ENCODE measurements around the gene ERLIN1. TPM values are rescaled to one million over a fixed set of nuclear protein-coding genes. Genes with fewer than 3 reads are reported as not detected.

The ERLIN1 gene
- total RNA-seq, 1 experiment from 2014 or later: 33.0 TPM

- Mint-ChIP-seq H3K27ac (peak overlapping the region in 2 of 3 experiments; percentile 2 to 8; a peak in 2 of 7 replicates), H3K9me3 (no peaks in the 10 kb centered on the region)
- WGBS (ENCODE audit: extremely low coverage, insufficient read length, low lambda C conversion rate): no CpG with 5 or more reads among the region's 8 CpGs
Observed at GRCh38 chr10:100148353-100149211, 37.2 kb downstream of the ERLIN1 start.

More at GRCh38 chr10:100148353-100149211, 37.2 kb downstream of the ERLIN1 start:
- no peak overlapping the region for H3K56ac ChIP-seq (ENCODE audit: insufficient read length, low read depth, low read length)
- no peak overlapping the region for H4K91ac ChIP-seq (ENCODE audit: insufficient read length, low read depth, low read length)
- peaks cover 4 to 28% (median 18%) of the 10 kb centered on the region in 3 experiments; a peak in 6 of 7 replicates for H3K36me3 Mint-ChIP-seq (ENCODE audit: insufficient read depth in 1 of 3, low read depth in 3 of 3)
- no peak overlapping the region for H3K18ac ChIP-seq (ENCODE audit: insufficient read length, low read depth, low read length)
- no peak overlapping the region for H2AFZ ChIP-seq (ENCODE audit: low read length)
- H3K9ac ChIP-seq (ENCODE audit: extremely low read depth, insufficient read length, low read length): no peak overlapping the region
- no peak overlapping the region for H2BK15ac ChIP-seq (ENCODE audit: low read depth, low read length)
- H3K23me2 ChIP-seq (ENCODE audit: insufficient read length, low read depth, low read length, poor library complexity, severe bottlenecking): no peaks in the 10 kb centered on the region
- H3K79me2 ChIP-seq (ENCODE audit: insufficient read depth, low read length): no peaks in the 10 kb centered on the region
- H3K23ac ChIP-seq (ENCODE audit: insufficient read length, low read depth, low read length): no peak overlapping the region
- DNase-seq: no peak
- TF ChIP-seq, protein P1, sequence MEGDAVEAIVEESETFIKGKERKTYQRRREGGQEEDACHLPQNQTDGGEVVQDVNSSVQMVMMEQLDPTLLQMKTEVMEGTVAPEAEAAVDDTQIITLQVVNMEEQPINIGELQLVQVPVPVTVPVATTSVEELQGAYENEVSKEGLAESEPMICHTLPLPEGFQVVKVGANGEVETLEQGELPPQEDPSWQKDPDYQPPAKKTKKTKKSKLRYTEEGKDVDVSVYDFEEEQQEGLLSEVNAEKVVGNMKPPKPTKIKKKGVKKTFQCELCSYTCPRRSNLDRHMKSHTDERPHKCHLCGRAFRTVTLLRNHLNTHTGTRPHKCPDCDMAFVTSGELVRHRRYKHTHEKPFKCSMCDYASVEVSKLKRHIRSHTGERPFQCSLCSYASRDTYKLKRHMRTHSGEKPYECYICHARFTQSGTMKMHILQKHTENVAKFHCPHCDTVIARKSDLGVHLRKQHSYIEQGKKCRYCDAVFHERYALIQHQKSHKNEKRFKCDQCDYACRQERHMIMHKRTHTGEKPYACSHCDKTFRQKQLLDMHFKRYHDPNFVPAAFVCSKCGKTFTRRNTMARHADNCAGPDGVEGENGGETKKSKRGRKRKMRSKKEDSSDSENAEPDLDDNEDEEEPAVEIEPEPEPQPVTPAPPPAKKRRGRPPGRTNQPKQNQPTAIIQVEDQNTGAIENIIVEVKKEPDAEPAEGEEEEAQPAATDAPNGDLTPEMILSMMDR (conservative IDR thresholded peaks at IDR 0.05): no peak
- no peaks in the 10 kb centered on the region for H4K20me1 ChIP-seq (ENCODE audit: control insufficient read depth, insufficient read depth, insufficient read length)
- H3K4me3 Mint-ChIP-seq: no peak overlapping the region
- H4K8ac ChIP-seq (replicated peaks; ENCODE audit: insufficient read length, low read depth, low read length): no peak overlapping the region
- H3K9me3 ChIP-seq (ENCODE audit: control insufficient read depth, low read depth, low read length): no peaks in the 10 kb centered on the region
- H3K79me1 ChIP-seq (ENCODE audit: insufficient read depth, low read depth, low read length, poor library complexity, severe bottlenecking): no peaks in the 10 kb centered on the region
- H2BK12ac ChIP-seq (ENCODE audit: insufficient read length, low read depth, low read length): no peak overlapping the region
- peaks cover 2% of the 10 kb centered on the region; the same call in 1 of the 2 replicates for H3K27me3 Mint-ChIP-seq (ENCODE audit: low read depth)
- no peak overlapping the region for H4K5ac ChIP-seq (ENCODE audit: insufficient read length, low read depth, low read length)
- no peak overlapping the region for H2AK5ac ChIP-seq (ENCODE audit: insufficient read length, low read length)
- H2BK120ac ChIP-seq (ENCODE audit: low read depth, low read length, poor library complexity, severe bottlenecking): no peak overlapping the region
- H3K4me1 Mint-ChIP-seq: peaks cover 6 to 13% of the 10 kb centered on the region in 2 experiments
- peaks cover 3% of the 10 kb centered on the region; the same call in 1 of the 2 replicates for H3K4me1 ChIP-seq (ENCODE audit: insufficient read depth, low read length)
- H3K14ac ChIP-seq (ENCODE audit: insufficient read depth, low read length): no peak overlapping the region
- no peak overlapping the region for H3K4ac ChIP-seq (ENCODE audit: low read depth, low read length)
- H2BK20ac ChIP-seq (ENCODE audit: low read depth, low read length, poor library complexity, severe bottlenecking): no peak overlapping the region
- no peak overlapping the region for H3K27ac ChIP-seq (ENCODE audit: insufficient read length, low read depth, low read length)
- no peak overlapping the region for H3K4me2 ChIP-seq (ENCODE audit: insufficient read depth, insufficient read length, low read length)
- no peaks in the 10 kb centered on the region for H3K27me3 ChIP-seq (ENCODE audit: insufficient read depth, low read length)
- H3T11ph ChIP-seq (ENCODE audit: low read length): no peak overlapping the region
- H2BK5ac ChIP-seq (ENCODE audit: insufficient read length, low read length): no peak overlapping the region
